Liver (tissue), 9 donors: ENCODE measurements around the gene PRR22. TPM values are rescaled to one million over a fixed set of nuclear protein-coding genes. Genes with fewer than 3 reads are reported as not detected.

Source experiments
- DNase-seq: peaks from one replicate; pipeline ENCODE4 v3.0.0-alpha.2; 2017; ENCODE audit warnings: low spot score
- H3K27ac ChIP-seq, 2 donors: one replicate each; pipeline ENCODE4 v1.7.0; 2013; ENCODE audit warnings: inconsistent platforms in 2 of 2, low read length in 2 of 2, control low read depth in 1 of 2, low read depth in 1 of 2, mild to moderate bottlenecking in 1 of 2
- H3K27me3 ChIP-seq, 4 donors: one replicate each; pipeline versions ENCODE4 v1.6.1 to v1.7.0; 2013; ENCODE audit warnings: low read length in 3 of 4, inconsistent platforms in 1 of 4, mild to moderate bottlenecking in 1 of 4, moderate library complexity in 1 of 4; ENCODE audit not compliant: control insufficient read depth in 4 of 4, insufficient read depth in 4 of 4
- H3K36me3 ChIP-seq, 4 donors: one replicate each; pipeline versions ENCODE4 v1.6.1 to v1.7.0; 2013; ENCODE audit warnings: low read length in 3 of 4, mild to moderate bottlenecking in 3 of 4, low read depth in 1 of 4, moderate library complexity in 1 of 4; ENCODE audit not compliant: control insufficient read depth in 4 of 4, insufficient read depth in 3 of 4
- H3K4me1 ChIP-seq, 4 donors: one replicate each; pipeline versions ENCODE4 v1.6.1 to v1.7.0; 2013; ENCODE audit warnings: low read length in 3 of 4, mild to moderate bottlenecking in 3 of 4, moderate library complexity in 1 of 4; ENCODE audit not compliant: control insufficient read depth in 4 of 4, insufficient read depth in 4 of 4
- H3K4me3 ChIP-seq, 3 donors: one replicate each; pipeline versions ENCODE4 v1.6.1 to v1.7.0; 2013; ENCODE audit warnings: low read length in 3 of 3, control low read depth in 1 of 3, low read depth in 1 of 3, mild to moderate bottlenecking in 1 of 3
- H3K9ac ChIP-seq, 2 donors: one replicate each; pipeline ENCODE4 v1.7.0; 2013; ENCODE audit warnings: low read length in 2 of 2, mild to moderate bottlenecking in 2 of 2, moderate library complexity in 2 of 2, control low read depth in 1 of 2, low read depth in 1 of 2
- H3K9me3 ChIP-seq, 4 donors: one replicate each; pipeline versions ENCODE4 v1.6.1 to v1.7.0; 2013; ENCODE audit warnings: low read length in 3 of 4; ENCODE audit not compliant: control insufficient read depth in 4 of 4
- EGR1 ChIP-seq, 2 donors: IDR thresholded peaks; 2 replicates each; pipeline ENCODE4 v1.6.1; 2016 to 2018; ENCODE audit warnings: antibody characterized with exemption in 2 of 2, low read depth in 2 of 2
- FOXA1 ChIP-seq: IDR thresholded peaks from 2 replicates; pipeline ENCODE4 v1.6.1; 2016; ENCODE audit warnings: antibody characterized with exemption
- FOXA2 ChIP-seq: IDR thresholded peaks from 2 replicates; pipeline ENCODE4 v1.6.1; 2016; ENCODE audit warnings: antibody characterized with exemption
- GABPA ChIP-seq, 2 donors: IDR thresholded peaks in 1 of 2; conservative IDR thresholded peaks in 1 of 2; 2 replicates each; pipeline ENCODE4 v1.6.1; 2016; ENCODE audit warnings: antibody characterized with exemption in 2 of 2, mild to moderate bottlenecking in 1 of 2, moderate library complexity in 1 of 2
- HNF4A ChIP-seq, 2 donors: conservative IDR thresholded peaks; 2 replicates each; pipeline ENCODE4 v1.6.1; 2016; ENCODE audit warnings: antibody characterized with exemption in 2 of 2, mild to moderate bottlenecking in 2 of 2
- HNF4G ChIP-seq: IDR thresholded peaks from 2 replicates; pipeline ENCODE4 v1.6.1; 2016; ENCODE audit warnings: antibody characterized with exemption
- NR2F2 ChIP-seq: IDR thresholded peaks from 2 replicates; pipeline ENCODE4 v1.6.1; 2016; ENCODE audit warnings: antibody characterized with exemption
- RAD21 ChIP-seq, 2 donors: IDR thresholded peaks; 2 replicates each; pipeline ENCODE4 v1.6.1; 2016; ENCODE audit warnings: antibody characterized with exemption in 2 of 2, mild to moderate bottlenecking in 2 of 2
- RXRA ChIP-seq, 2 donors: IDR thresholded peaks; 2 replicates each; pipeline ENCODE4 v1.6.1; 2017 to 2018; ENCODE audit warnings: antibody characterized with exemption in 2 of 2, mild to moderate bottlenecking in 1 of 2
- SP1 ChIP-seq: IDR thresholded peaks from 2 replicates; pipeline ENCODE4 v1.6.1; 2018; ENCODE audit warnings: antibody characterized with exemption, mild to moderate bottlenecking
- YY1 ChIP-seq: IDR thresholded peaks from 2 replicates; pipeline ENCODE4 v1.6.1; 2016; ENCODE audit warnings: antibody characterized with exemption, mild to moderate bottlenecking
- WGBS: extraction: QIAGEN DNeasy Blood & Tissue Kit; methylation state at CpG from one replicate; pipeline ENCODE4 v1.1.7; 2013; 5-methylcytosine and 5-hydroxymethylcytosine counted together
- polyA plus RNA-seq, 2 donors: library from polyadenylated mRNA; stranded (reverse) in 1 of 2; unstranded in 1 of 2; fragments of 200-250 nt in 1 of 2; fragments of >200 nt in 1 of 2; fragmentation: Nextera tagmentation in 1 of 2; extraction: Ambion mirVana in 1 of 2; gene quantifications; one replicate each; pipeline versions ENCODE4 v1.2.1 to v1.2.3, GENCODE V29; 2013 to 2015
- total RNA-seq, 2 donors: library from RNA; depleted of rRNA; stranded (reverse); fragments of >200 nt; gene quantifications; one replicate each; pipeline ENCODE4 v1.2.3, GENCODE V29; 2014
- TF ChIP-seq, protein P1 (sequence below): IDR thresholded peaks from 2 replicates; pipeline ENCODE4 v1.6.1; 2016; ENCODE audit warnings: antibody characterized with exemption
- TF ChIP-seq, protein P2 (sequence below): IDR thresholded peaks from 2 replicates; pipeline ENCODE4 v1.6.1; 2016; ENCODE audit warnings: antibody characterized with exemption, mild to moderate bottlenecking
- TF ChIP-seq, protein P3 (sequence below): IDR thresholded peaks from 2 replicates; pipeline ENCODE4 v1.6.1; 2016; ENCODE audit warnings: antibody characterized with exemption
- TF ChIP-seq, protein P4 (sequence below): fragments of 150-350 bp; IDR thresholded peaks from 2 replicates; pipeline ENCODE4 v1.5.1; 2017; ENCODE audit warnings: improper control_type of control experiment, low read depth, low read length; ENCODE audit not compliant: missing input control
- donor health status: healthy.
- donor health status: healthy.
- donor health status: healthy.
- donor health status: healthy.
- donor health status: healthy.

PRR22 gene
- total and polyA plus RNA-seq, 4 donors = 0.40 to 1.6 (median 0.63) TPM

DNA sequence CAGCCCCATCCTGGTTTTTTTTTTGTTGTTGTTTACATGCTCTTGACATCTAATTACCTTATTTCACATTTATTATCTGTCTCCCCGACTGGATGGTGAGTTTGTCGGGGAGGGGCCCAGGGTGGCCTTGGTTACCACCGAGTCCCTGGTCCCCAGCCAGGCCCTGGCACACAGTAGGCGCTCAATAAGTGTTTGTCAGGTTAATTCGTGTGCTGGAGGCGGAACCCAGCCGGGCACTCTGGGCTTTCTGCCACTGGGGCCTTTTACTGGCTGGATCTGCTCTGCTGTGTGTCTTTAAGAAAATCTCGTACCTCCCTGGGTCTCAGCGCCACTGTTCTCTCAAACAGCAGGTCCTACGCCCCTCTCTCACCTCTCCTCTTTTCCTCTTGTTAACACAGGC, 24.9 kb upstream of the PRR22 start:
- 77% methylated on average over 10 of the region's 10 CpGs for WGBS
- no peaks in the 10 kb centered on the region for H3K27me3 ChIP-seq

DNA sequence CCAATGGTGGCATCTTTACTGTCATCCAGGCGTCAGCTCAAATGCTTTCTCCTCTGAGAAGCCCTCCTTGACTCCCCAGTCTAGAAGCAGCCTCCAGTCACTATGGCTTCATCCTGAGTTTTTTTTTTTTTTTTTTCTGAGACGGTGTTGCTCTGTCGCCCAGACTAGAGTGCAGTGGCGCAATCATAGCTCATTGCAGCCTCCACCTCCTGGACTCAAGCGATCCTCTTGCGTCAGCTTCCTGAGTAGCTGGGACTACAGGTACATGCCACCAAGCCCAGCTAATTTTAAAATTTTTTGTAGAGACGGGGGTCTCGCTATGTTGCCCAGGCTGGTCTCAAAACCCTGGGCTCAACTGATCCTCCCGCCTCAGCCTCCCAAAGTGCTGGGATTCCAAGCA, 24.5 kb upstream of the PRR22 start:
- H3K4me1 ChIP-seq = peaks cover 7 to 11% (median 11%) of the 10 kb centered on the region in 4 donors
- peak overlapping the region in 1 of 2 donors; percentile 48 for H3K27ac ChIP-seq
- H3K9me3 ChIP-seq = no peaks in the 10 kb centered on the region
- no peak overlapping the region for H3K9ac ChIP-seq
- H3K27me3 ChIP-seq = no peaks in the 10 kb centered on the region
- peaks cover 0 to 1% (median 0%) of the 10 kb centered on the region in 4 donors for H3K36me3 ChIP-seq
- DNase-seq = no peak
- H3K4me3 ChIP-seq = no peak overlapping the region
- WGBS = 51% methylated on average over 9 of the region's 9 CpGs
- TF ChIP-seq YY1 (no peak), HNF4G (no peak), RAD21 (IDR thresholded peaks at IDR 0.05) (no peak), NR2F2 (no peak), RXRA (IDR thresholded peaks at IDR 0.05) (peak; percentile 32 to 52), FOXA1 (no peak), SP1 (no peak), HNF4A (conservative IDR thresholded peaks at IDR 0.05) (peak; percentile 45 to 48), FOXA2 (no peak)
- TF ChIP-seq, protein P1, sequence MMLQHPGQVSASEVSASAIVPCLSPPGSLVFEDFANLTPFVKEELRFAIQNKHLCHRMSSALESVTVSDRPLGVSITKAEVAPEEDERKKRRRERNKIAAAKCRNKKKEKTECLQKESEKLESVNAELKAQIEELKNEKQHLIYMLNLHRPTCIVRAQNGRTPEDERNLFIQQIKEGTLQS = peak; percentile 85
- TF ChIP-seq, protein P2, sequence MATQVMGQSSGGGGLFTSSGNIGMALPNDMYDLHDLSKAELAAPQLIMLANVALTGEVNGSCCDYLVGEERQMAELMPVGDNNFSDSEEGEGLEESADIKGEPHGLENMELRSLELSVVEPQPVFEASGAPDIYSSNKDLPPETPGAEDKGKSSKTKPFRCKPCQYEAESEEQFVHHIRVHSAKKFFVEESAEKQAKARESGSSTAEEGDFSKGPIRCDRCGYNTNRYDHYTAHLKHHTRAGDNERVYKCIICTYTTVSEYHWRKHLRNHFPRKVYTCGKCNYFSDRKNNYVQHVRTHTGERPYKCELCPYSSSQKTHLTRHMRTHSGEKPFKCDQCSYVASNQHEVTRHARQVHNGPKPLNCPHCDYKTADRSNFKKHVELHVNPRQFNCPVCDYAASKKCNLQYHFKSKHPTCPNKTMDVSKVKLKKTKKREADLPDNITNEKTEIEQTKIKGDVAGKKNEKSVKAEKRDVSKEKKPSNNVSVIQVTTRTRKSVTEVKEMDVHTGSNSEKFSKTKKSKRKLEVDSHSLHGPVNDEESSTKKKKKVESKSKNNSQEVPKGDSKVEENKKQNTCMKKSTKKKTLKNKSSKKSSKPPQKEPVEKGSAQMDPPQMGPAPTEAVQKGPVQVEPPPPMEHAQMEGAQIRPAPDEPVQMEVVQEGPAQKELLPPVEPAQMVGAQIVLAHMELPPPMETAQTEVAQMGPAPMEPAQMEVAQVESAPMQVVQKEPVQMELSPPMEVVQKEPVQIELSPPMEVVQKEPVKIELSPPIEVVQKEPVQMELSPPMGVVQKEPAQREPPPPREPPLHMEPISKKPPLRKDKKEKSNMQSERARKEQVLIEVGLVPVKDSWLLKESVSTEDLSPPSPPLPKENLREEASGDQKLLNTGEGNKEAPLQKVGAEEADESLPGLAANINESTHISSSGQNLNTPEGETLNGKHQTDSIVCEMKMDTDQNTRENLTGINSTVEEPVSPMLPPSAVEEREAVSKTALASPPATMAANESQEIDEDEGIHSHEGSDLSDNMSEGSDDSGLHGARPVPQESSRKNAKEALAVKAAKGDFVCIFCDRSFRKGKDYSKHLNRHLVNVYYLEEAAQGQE = no peak
- TF ChIP-seq, protein P3, sequence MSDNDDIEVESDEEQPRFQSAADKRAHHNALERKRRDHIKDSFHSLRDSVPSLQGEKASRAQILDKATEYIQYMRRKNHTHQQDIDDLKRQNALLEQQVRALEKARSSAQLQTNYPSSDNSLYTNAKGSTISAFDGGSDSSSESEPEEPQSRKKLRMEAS = no peak
- TF ChIP-seq, protein P4, sequence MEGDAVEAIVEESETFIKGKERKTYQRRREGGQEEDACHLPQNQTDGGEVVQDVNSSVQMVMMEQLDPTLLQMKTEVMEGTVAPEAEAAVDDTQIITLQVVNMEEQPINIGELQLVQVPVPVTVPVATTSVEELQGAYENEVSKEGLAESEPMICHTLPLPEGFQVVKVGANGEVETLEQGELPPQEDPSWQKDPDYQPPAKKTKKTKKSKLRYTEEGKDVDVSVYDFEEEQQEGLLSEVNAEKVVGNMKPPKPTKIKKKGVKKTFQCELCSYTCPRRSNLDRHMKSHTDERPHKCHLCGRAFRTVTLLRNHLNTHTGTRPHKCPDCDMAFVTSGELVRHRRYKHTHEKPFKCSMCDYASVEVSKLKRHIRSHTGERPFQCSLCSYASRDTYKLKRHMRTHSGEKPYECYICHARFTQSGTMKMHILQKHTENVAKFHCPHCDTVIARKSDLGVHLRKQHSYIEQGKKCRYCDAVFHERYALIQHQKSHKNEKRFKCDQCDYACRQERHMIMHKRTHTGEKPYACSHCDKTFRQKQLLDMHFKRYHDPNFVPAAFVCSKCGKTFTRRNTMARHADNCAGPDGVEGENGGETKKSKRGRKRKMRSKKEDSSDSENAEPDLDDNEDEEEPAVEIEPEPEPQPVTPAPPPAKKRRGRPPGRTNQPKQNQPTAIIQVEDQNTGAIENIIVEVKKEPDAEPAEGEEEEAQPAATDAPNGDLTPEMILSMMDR = no peak

More for the DNA sequence above, 24.9 kb upstream of the PRR22 start:
- TF ChIP-seq HNF4A (conservative IDR thresholded peaks at IDR 0.05) (no peak), SP1 (no peak), GABPA (IDR thresholded peaks at IDR 0.05 in 1 of 2, conservative IDR thresholded peaks at IDR 0.05 in 1 of 2) (no peak), RAD21 (IDR thresholded peaks at IDR 0.05) (no peak), RXRA (IDR thresholded peaks at IDR 0.05) (no peak), EGR1 (IDR thresholded peaks at IDR 0.05; ENCODE audit: low read depth in 2 of 2) (no peak), YY1 (no peak), HNF4G (no peak)
- TF ChIP-seq, protein P4 = no peak
- TF ChIP-seq, protein P2 = no peak
- no peak overlapping the region for H3K4me3 ChIP-seq
- peaks cover 4 to 11% (median 8%) of the 10 kb centered on the region in 4 donors for H3K4me1 ChIP-seq
- H3K27ac ChIP-seq = peak overlapping the region in 1 of 2 donors; percentile 48
- H3K36me3 ChIP-seq = peaks cover 0 to 1% (median 0%) of the 10 kb centered on the region in 4 donors
- no peaks in the 10 kb centered on the region for H3K9me3 ChIP-seq
- no peak overlapping the region for H3K9ac ChIP-seq
- DNase-seq = no peak
